ENCODE data around the gene INAFM1. TPM values are rescaled to one million over a fixed set of nuclear protein-coding genes. Genes with fewer than 3 reads are reported as not detected.

The INAFM1 gene
- total RNA-seq: 2.6 and 4.4 TPM in 2 replicates

GRCh38 chr19:47274071-47274890, at the start of gene INAFM1:
TSS of gene INAFM1 (plus strand) at chr19:47274885. CDS start at chr19:47274920, 35 bp downstream.

GRCh38 chr19:47230921-47231214, 43.8 kb upstream of the INAFM1 start, which contains the start of gene BBC3:
TSS of gene BBC3 (minus strand) at chr19:47231199. CDS start at chr19:47228431, 2,768 bp downstream.

GRCh38 chr19:47255879-47256692, 18.6 kb upstream of the INAFM1 start, which contains the start of gene CCDC9:
TSS of gene CCDC9 (plus strand) at chr19:47256525. CDS start at chr19:47258401, 1,876 bp downstream.

GRCh38 chr19:47309608-47310007, 34.9 kb downstream of the INAFM1 start, which contains the start of gene C5AR1:
TSS of gene C5AR1 (plus strand) at chr19:47309861. CDS start at chr19:47309896, 35 bp downstream.

Other genes with a start within 250 kb of the INAFM1 start
- gene TMEM160, start 226.3 kb upstream of the INAFM1 start, total RNA-seq: 11.4 and 18.8 TPM in 2 replicates
- 7.5 and 9.8 TPM in 2 replicates for gene ZC3H4, start 161.1 kb upstream of the INAFM1 start, total RNA-seq
- gene SAE1, start 144.1 kb upstream of the INAFM1 start, total RNA-seq: 115 and 116 TPM in 2 replicates
- gene BBC3, start 43.7 kb upstream of the INAFM1 start, total RNA-seq: 11.7 and 16.5 TPM in 2 replicates
- gene CCDC9, start 18.4 kb upstream of the INAFM1 start, total RNA-seq: 5.4 and 7.9 TPM in 2 replicates
- 0.09 TPM in 1 of 2 replicates, not detected in the other for gene C5AR1, start 35.0 kb downstream of the INAFM1 start, total RNA-seq
- 0.14 and 0.18 TPM in 2 replicates for gene C5AR2, start 57.3 kb downstream of the INAFM1 start, total RNA-seq
- 5.0 and 6.2 TPM in 2 replicates for gene DHX34, start 74.4 kb downstream of the INAFM1 start, total RNA-seq
- gene MEIS3, start 144.6 kb downstream of the INAFM1 start, total RNA-seq: 81.5 and 86.7 TPM in 2 replicates
- gene SLC8A2, start 197.0 kb downstream of the INAFM1 start, total RNA-seq: 0.18 TPM in 1 of 2 replicates, not detected in the other
- gene KPTN, start 209.3 kb downstream of the INAFM1 start, total RNA-seq: 4.1 and 4.3 TPM in 2 replicates
- 50.0 and 54.6 TPM in 2 replicates for gene NAPA, start 240.2 kb downstream of the INAFM1 start, total RNA-seq